PC-9 (cell line): ENCODE results near the gene ADORA3. TPM values are rescaled to one million over a fixed set of nuclear protein-coding genes. Genes with fewer than 3 reads are reported as not detected.

Experiments
- BruUV-seq: library from RNA; stranded (reverse); fragments of 400-500 nt; replicated peaks from 2 replicates; lab custom pipeline; 2021; lab: Mats Ljungman, UMichigan
- CTCF ChIA-PET: fragments of 300-600 bp; sonication (Branson Sonifier 250); formaldehyde crosslinking; loops from one replicate; lab custom pipeline; 2022; ENCODE audit warnings: antibody characterized with exemption; lab: Charles Lee
- POLR2A ChIA-PET: fragments of 300-600 bp; sonication (Branson Sonifier 250); formaldehyde crosslinking; loops from one replicate; lab custom pipeline; 2022; ENCODE audit warnings: antibody characterized with exemption; ENCODE audit not compliant: unreplicated experiment; lab: Charles Lee
- DNase-seq, 2 experiments: peaks; one replicate each; pipeline versions ENCODE4 v3.0.0 to v3.0.0-alpha.2; 2015 to 2022; ENCODE audit warnings: mixed read lengths in 1 of 2
- H2AFZ ChIP-seq: fragments of 200-600 bp; sonication (generic); 2 replicates; pipeline ENCODE4 v1.8.1; 2017; ENCODE audit warnings: antibody characterized with exemption
- H3F3A ChIP-seq: fragments of 200-600 bp; sonication (generic); 2 replicates; pipeline ENCODE4 v1.8.1; 2017; ENCODE audit warnings: antibody characterized with exemption, mild to moderate bottlenecking, low read depth; ENCODE audit not compliant: insufficient read depth
- H3K27ac ChIP-seq: fragments of 200-600 bp; sonication (generic); 2 replicates; pipeline ENCODE4 v1.6.1; 2016; ENCODE audit warnings: mixed run types
- H3K27me3 ChIP-seq: fragments of 200-600 bp; sonication (generic); 2 replicates; pipeline ENCODE4 v1.6.1; 2016; ENCODE audit warnings: low read depth, mixed run types; ENCODE audit not compliant: insufficient read depth
- H3K36me3 ChIP-seq: fragments of 200-600 bp; sonication (generic); 2 replicates; pipeline ENCODE4 v1.6.1; 2016; ENCODE audit warnings: low read depth, mixed run types
- H3K4me1 ChIP-seq: fragments of 200-600 bp; sonication (generic); replicated peaks from 2 replicates; pipeline ENCODE4 v1.6.1; 2016; ENCODE audit warnings: mixed run types; ENCODE audit not compliant: insufficient read depth
- H3K4me2 ChIP-seq: fragments of 200-600 bp; sonication (generic); 2 replicates; pipeline ENCODE4 v1.6.1; 2017; ENCODE audit warnings: mixed run types
- H3K4me3 ChIP-seq: fragments of 200-600 bp; sonication (generic); 2 replicates; pipeline ENCODE4 v1.6.1; 2016; ENCODE audit warnings: mixed run types
- H3K79me2 ChIP-seq: fragments of 200-600 bp; sonication (generic); 2 replicates; pipeline ENCODE4 v1.6.1; 2017; ENCODE audit warnings: low read depth, mixed run types
- H3K9me2 ChIP-seq: fragments of 200-600 bp; sonication (generic); 2 replicates; pipeline ENCODE4 v1.8.1; 2017; ENCODE audit warnings: mild to moderate bottlenecking; ENCODE audit not compliant: insufficient read depth
- H3K9me3 ChIP-seq: fragments of 200-600 bp; sonication (generic); 2 replicates; pipeline ENCODE4 v1.8.1; 2016; ENCODE audit warnings: low read depth; ENCODE audit not compliant: insufficient read depth
- H4K20me1 ChIP-seq: fragments of 200-600 bp; sonication (generic); 2 replicates; pipeline ENCODE4 v1.8.1; 2017; ENCODE audit not compliant: insufficient read depth
- EZH2 ChIP-seq: fragments of 200-600 bp; sonication (generic); IDR thresholded peaks from 2 replicates; pipeline ENCODE4 v1.8.0; 2017; ENCODE audit warnings: antibody characterized with exemption, low read depth
- intact Hi-C: fragments of 100-400 bp; cut with micrococcal nuclease; formaldehyde crosslinking; loops from one replicate; pipeline ENCODE4 v1.10.0; 2022; ENCODE audit not compliant: unreplicated experiment
- total RNA-seq: library from RNA; stranded (reverse); gene quantifications from 2 replicates; pipeline ENCODE4 v1.2.3, GENCODE V29; 2021
- TF ChIP-seq, protein P1 (sequence below): fragments of 200-600 bp; sonication (generic); conservative IDR thresholded peaks from 2 replicates; pipeline ENCODE4 v1.6.1; 2017; ENCODE audit warnings: mixed run types, antibody characterized with exemption, mild to moderate bottlenecking, moderate library complexity

ADORA3 gene
- total RNA-seq, 1 experiment from 2014 or later = not detected

DNA sequence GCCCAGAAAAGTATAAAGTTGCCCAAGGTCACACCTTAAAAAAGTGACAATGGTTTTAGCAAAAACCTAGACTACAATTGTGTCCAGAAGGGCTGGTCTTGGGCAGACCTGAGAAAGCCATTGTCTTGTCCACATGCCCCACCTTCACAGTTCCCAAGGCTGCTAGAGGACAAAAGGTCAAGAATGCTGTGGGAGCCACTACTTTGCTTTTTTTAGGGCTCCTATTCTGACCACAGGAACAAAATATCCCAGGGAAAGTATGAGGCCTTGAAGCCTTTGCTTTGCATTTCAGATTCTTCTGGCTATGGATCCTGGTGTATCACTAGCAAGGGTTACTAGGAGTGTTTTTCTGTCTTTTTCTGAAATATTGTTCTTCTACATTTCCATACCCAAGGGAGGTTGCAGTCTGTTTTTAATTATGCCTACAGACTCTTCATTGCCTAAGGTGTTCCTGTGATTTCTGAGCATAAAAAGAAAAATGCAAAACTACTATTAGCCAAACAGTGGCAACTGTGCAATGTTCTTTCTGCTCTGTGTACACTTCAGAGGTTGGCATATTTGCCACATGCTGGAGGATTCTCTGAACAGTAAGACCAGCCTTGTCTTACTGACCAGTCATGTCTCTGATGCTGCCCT, 18.9 kb downstream of the ADORA3 start:
- Histone ChIP-seq H3K9me3 (no peaks in the 10 kb centered on the region), H3K4me2 (no peak overlapping the region), H3K4me1 (peaks cover 12% of the 10 kb centered on the region; the same call in 1 of the 2 replicates), H3K27me3 (no peaks in the 10 kb centered on the region), H3K9me2 (no peaks in the 10 kb centered on the region), H3K4me3 (no peak overlapping the region), H3K36me3 (no peaks in the 10 kb centered on the region), H2AFZ (no peak overlapping the region), H4K20me1 (no peaks in the 10 kb centered on the region), H3K79me2 (no peaks in the 10 kb centered on the region), H3K27ac (no peak overlapping the region), H3F3A (no peaks in the 10 kb centered on the region)
- TF ChIP-seq EZH2 = no peak
- TF ChIP-seq, protein P1, sequence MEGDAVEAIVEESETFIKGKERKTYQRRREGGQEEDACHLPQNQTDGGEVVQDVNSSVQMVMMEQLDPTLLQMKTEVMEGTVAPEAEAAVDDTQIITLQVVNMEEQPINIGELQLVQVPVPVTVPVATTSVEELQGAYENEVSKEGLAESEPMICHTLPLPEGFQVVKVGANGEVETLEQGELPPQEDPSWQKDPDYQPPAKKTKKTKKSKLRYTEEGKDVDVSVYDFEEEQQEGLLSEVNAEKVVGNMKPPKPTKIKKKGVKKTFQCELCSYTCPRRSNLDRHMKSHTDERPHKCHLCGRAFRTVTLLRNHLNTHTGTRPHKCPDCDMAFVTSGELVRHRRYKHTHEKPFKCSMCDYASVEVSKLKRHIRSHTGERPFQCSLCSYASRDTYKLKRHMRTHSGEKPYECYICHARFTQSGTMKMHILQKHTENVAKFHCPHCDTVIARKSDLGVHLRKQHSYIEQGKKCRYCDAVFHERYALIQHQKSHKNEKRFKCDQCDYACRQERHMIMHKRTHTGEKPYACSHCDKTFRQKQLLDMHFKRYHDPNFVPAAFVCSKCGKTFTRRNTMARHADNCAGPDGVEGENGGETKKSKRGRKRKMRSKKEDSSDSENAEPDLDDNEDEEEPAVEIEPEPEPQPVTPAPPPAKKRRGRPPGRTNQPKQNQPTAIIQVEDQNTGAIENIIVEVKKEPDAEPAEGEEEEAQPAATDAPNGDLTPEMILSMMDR = no peak
- CTCF ChIA-PET = no interaction called here
- intact Hi-C loops = loop anchor here (5.0 to 10.0 kb wide), 2 partner anchors 273 to 880 kb away; partner anchors contain the start of gene DDX20
- POLR2A ChIA-PET = no interaction called here
- peak in 1 of 2 experiments; percentile 31 for DNase-seq
- no TSS peak for BruUV-seq

DNA sequence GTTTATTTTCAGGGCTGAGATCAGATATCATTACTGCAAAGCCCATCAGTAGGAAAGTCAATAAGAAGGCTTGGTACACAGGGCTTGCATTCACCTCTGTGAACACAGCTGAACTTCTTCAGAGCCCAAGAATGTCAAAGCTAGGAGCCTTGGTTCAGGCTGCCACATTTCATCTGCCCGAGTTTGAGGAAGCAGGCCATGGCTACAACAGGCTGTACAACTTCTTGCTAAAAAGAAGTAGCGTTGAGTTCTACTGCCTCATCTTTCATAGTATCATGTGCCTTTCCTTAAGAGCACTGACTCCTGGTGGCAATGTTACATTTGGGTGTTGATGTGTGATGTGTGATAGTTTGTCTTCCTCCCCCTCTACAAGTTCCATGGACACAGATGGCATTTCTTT, 19.6 kb downstream of the ADORA3 start:
- ChIA-PET CTCF (no interaction called here), POLR2A (no interaction called here)
- Histone ChIP-seq H3F3A (no peaks in the 10 kb centered on the region), H3K4me2 (no peak overlapping the region), H2AFZ (no peak overlapping the region), H3K9me2 (no peaks in the 10 kb centered on the region), H3K27ac (no peak overlapping the region), H3K4me3 (no peak overlapping the region), H3K36me3 (no peaks in the 10 kb centered on the region), H3K4me1 (peaks cover 12% of the 10 kb centered on the region; the same call in 1 of the 2 replicates), H3K27me3 (no peaks in the 10 kb centered on the region), H3K9me3 (no peaks in the 10 kb centered on the region), H3K79me2 (no peaks in the 10 kb centered on the region), H4K20me1 (no peaks in the 10 kb centered on the region)
- no peak for TF ChIP-seq EZH2
- TF ChIP-seq, protein P1 = no peak
- no TSS peak for BruUV-seq
- intact Hi-C loops = loop anchor here (5.0 to 10.0 kb wide), 2 partner anchors 273 to 881 kb away; partner anchors contain the start of gene DDX20
- DNase-seq = no peak

DNA sequence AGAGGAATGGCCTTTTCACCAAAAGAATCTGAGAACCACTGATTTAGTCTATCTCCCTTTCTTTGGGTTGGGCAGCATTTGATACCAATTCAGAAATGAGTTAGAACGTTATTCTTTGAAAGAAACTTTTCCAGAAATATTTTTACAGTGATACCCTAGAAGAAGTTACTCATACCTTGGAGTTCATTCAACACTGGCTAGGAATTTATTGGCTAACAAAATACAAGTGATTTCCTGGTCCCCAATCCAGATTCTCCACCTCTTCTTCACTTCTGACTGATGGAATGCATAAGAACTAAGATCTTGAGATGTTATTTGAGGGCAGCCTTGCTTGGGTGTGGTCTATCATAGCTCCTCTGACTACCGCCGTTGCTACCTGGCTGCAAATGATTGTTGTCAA, 20.3 kb downstream of the ADORA3 start:
- no peak overlapping the region for H3K4me2 ChIP-seq
- H2AFZ ChIP-seq = no peak overlapping the region
- CTCF ChIA-PET = no interaction called here
- H3K79me2 ChIP-seq = no peaks in the 10 kb centered on the region
- BruUV-seq = no TSS peak
- peaks cover 12% of the 10 kb centered on the region; the same call in 1 of the 2 replicates for H3K4me1 ChIP-seq
- H3F3A ChIP-seq = no peaks in the 10 kb centered on the region
- no peak for TF ChIP-seq EZH2
- TF ChIP-seq, protein P1 = no peak
- H3K4me3 ChIP-seq = no peak overlapping the region
- no peaks in the 10 kb centered on the region for H3K36me3 ChIP-seq
- peak in 1 of 2 experiments; percentile 33 for DNase-seq
- H4K20me1 ChIP-seq = no peaks in the 10 kb centered on the region
- no peaks in the 10 kb centered on the region for H3K9me3 ChIP-seq
- POLR2A ChIA-PET = no interaction called here
- no peaks in the 10 kb centered on the region for H3K9me2 ChIP-seq
- intact Hi-C loops = loop anchor here (5.0 to 10.0 kb wide), 2 partner anchors 274 to 882 kb away; partner anchors contain the start of gene DDX20
- H3K27me3 ChIP-seq = no peaks in the 10 kb centered on the region
- H3K27ac ChIP-seq = no peak overlapping the region
